HG03095 (cell line): Measurements from ENCODE around the gene TUBB2B.
"Not testable (repeated sequence)": the region's sequence is repeated elsewhere in the genome, so short reads cannot be mapped to it uniquely, and the experiment has no call there.

Source experiments
- ATAC-seq: cut with Tn5 transposase; IDR thresholded peaks from one replicate; pipeline ENCODE4 v1.9.1; 2021; ENCODE audit warnings: moderate library complexity; ENCODE audit not compliant: unreplicated experiment

The TUBB2B gene

DNA sequence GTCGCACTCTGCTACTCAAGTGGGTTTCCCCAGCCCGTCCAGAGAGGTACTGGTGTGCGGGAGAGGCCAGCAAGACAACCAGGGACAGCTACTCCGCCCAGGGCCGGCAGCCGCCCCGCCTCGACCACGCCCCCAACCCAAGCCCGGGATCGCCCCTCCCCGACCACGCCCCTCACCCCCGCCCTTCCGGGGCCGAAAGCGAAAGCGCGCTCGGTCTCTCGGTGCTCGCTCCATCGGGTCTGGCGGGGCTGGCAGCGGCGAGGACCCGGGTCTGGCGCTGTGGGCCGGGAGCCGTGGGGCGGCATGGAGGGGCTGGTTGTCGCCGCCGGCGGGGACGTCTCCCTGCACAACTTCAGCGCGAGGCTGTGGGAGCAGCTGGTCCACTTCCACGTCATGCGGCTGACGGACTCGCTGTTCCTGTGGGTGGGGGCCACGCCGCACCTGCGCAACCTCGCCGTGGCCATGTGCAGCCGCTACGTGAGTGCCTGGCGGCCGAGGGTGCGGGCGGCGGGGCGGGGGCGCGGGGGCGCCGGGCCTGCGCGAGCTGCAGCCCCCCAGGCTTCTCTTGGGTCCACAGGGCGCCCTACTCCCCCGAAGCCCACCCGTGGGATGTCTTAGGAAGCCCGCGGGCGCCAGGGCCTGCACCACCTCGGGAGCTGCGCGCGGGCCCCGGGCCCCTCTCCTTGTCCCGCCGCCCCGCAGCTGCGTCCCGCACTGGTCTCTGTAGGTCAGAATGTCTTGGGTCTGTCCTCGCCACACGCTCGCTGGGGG is 31.5 kb upstream of the TUBB2B start, which contains the start of gene PSMG4:
Gene PSMG4, plus strand, starts transcription at position 228 of the 771 bp plus-strand sequence. Its CDS starts 76 bp downstream, at position 304.
- peak; percentile 63 for ATAC-seq

- no peak for ATAC-seq
Measured at GRCh38 chr6:3258201-3258600, 30.7 kb upstream of the TUBB2B start.

DNA sequence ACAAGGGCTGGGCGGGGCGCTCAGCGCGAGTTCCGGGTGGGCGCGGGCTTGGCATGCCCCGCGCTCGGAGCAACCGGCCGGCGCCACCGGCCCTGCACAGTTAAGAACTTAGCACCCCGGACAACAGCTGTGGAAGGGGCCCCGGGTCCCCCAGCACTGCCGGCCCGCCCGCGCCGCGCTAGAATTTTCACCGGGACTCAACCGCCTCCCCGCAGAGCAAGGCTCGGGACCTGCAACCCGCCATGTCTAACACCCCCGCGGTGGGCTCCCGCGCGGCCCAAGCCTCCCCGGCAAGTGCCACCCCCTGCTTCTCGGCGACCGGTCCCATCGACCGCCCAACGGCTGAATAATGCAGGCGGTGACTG is 26.1 kb upstream of the TUBB2B start:
- ATAC-seq: no peak

GRCh38 chr6:3252861-3253596 is 25.6 kb upstream of the TUBB2B start:
- ATAC-seq: no peak

DNA sequence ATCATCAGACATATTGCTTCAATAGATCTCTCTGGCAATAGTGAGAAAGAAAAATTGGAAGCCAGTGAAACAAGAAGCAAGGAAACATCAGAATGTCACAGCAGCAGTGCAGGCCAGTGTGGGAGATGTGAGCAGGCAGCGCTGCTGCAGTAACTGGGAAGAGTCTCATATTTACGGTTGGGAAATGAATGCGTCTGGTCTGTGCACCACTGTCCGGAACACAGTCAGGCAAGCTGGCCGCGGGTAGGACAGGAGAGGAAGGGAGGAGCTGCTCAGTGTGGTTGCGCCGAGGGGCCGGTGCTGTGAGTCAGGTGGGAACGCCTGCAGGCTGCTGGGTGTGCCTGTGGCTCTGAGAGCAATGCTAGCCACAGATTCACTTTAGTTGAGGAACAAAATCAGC is 24.9 kb upstream of the TUBB2B start:
- ATAC-seq: no peak

DNA sequence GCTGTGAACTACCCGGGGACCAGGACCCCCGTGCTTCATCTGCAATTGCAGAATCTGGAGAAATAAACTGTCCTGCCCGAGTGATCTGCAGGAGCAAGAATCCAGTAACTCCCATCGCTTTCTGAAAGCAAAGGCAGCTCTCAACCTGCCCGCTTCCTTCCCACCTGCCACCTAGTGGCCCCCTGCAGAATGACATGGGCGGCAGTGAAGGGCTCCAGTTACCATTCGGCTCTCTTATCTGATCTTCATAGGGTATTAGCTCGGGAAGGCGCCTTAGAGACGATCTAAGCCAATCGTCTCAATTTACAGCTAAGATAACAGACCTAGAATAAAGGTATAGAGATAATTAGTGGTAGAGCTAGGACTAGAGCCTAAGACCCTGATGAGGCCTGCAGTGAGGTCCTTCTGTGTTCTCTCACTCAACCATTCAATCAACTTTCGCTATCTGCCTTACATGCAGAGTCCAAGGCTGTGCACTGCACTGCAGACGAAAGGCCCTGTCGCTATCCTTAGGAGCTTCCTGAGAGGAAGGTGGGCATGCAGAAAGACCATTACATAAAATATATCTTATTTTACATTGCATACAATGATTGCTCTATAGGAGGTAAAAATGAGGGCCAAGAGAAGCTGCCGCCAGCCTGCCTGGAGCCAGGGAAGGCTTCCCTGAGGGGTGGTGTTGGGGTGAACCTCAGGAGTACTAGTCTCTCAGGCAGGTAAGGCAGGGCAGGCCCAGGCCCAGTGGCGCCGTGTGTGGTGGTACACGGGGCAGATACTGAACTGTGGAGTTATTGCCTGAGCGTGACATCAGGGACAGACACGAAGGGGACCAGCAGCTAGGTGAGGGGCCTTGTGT is 24.2 kb upstream of the TUBB2B start:
- ATAC-seq: peak; percentile 78

DNA sequence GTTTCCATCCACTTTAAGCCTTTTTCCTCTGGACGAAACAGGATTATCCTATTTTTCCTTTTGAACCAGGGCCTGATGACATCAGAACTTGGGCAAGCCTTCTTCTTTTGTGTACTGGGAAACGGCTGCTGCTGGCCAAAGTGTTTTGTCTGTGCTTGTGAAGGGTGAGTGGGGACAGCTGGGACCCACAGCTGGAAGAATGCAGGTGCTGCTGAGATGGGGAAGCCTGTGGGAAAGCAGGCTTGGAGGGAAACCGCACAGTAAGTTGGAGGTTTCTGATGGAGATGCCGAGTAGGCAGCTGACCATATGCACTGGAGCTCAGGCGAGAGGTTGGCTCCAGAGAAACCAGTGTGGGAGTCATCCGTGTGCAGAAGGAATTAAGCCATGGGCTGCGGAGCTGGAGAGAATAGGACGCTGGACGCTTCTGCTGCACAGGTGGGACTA is 22.8 kb upstream of the TUBB2B start:
- no peak for ATAC-seq

DNA sequence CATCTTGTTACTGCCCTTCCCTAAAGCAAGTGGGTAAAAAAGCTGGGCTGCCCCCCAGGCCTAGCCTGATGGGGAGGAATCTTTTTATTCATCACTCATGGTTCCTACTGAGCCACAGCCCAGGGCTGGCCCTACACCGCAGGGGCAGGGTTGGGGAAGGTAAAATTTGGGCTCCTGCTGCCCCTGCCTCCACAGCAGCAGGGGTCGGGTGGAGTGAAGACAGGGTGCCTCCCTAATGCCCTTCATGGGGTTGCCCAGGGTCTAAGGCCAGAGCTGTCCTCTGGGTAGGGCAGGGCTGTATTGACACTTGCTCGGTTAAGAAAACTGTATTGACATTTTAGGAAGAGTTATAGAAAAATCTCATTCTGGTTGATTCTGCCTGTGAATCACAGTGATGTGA is 22.4 kb upstream of the TUBB2B start:
- no peak for ATAC-seq

DNA sequence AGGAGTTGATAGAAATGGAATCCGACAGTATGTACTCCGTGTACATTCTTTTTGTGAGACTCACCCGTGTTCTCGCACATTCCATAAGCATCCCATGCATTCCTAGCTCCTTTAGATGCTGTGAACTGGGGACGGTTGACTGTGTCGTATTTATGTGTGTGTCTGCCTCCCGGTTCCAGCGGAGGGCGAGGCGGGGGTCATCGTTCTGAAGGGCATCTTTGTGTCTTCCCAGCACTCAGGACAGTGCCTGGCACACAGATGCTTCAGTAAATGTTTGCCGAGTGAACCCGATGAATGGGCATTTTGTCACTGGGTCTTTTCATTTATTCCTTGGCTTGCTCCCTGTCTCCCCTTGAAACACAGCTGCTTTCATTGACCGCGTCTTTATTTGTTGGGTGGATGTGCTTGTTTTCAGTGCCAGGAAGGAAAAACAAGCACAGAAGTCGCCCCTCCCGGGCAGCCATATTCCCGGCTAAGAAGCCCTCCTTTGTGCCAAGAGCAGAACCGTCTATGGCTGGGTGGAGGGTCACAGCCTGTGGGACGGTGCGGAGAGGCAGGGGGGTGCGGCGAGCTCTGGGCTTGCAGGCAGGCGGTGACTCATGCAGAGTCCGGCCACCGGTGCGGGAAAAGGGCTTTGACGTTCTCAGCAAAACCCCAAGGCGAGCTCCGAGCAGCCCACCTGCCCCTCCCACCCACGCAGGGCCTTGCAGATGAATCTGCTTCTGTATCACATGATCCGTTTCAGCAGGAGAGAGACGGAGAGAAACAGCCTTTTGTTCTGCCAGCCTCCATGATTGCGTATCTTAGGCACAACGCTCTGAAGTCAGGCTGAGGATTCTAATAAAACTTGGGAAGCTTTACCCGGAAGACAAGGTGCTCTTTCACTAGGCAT is 20.0 kb upstream of the TUBB2B start:
- no peak for ATAC-seq

- ATAC-seq: no peak
Measured at GRCh38 chr6:3245216-3245615, 17.8 kb upstream of the TUBB2B start.

DNA sequence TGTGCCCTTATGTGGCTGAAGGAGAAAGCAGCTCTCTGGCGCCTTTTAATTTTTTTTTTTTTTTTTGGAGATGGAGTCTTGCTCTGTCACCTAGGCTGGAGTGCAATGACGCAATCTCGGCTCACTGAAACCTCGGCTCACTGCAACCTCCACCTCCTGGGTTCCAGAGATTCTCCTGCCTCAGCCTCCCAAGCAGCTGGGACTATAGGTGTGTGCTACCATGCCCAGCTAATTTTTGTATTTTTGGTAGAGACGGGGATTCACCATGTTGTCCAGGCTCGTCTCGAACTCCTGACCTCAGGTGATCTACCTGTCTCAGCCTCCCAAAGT is 17.3 kb upstream of the TUBB2B start:
- not testable (repeated sequence) for ATAC-seq

- ATAC-seq: no peak
Measured at GRCh38 chr6:3244003-3244831, 16.8 kb upstream of the TUBB2B start.

- no peak for ATAC-seq
Measured at GRCh38 chr6:3242768-3243167, 15.3 kb upstream of the TUBB2B start.

DNA sequence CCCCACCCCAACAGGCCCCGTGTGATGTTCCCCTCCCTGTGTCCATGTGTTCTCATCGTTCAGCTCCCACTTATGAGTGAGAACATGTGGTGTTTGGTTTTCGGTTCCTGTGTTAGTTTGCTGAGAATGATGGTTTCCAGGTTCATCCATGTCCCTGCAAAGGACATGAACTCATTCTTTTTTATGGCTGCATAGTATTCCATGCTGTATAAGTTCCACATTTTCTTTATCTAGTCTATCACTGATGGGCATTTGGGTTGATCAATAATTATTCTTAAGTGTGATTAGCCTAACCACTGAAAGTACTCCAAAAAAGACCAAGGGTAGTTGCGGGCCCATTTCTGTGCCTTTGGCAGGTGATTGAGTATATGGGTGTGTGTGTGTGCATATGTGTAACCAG is 14.3 kb upstream of the TUBB2B start:
- ATAC-seq: not testable (repeated sequence)

DNA sequence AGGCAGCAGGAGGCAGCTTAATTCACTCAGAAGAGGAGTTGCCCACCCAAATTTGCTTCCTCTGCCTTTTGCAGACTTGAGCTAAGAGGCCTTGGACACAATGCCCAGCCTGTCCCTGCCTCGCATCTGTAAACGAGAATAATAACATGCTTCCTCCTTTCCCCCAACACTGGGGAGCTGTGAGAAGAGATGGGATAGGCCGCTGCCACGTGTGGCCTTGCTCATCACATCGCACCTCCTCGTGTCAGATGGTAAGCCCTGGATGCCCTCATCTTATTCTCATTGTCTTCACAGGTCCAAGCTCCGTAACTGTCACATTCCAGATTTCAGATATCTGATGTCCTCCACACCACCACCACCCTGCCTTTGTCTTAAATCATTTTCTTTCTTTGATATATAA is 13.1 kb upstream of the TUBB2B start:
- ATAC-seq: no peak

DNA sequence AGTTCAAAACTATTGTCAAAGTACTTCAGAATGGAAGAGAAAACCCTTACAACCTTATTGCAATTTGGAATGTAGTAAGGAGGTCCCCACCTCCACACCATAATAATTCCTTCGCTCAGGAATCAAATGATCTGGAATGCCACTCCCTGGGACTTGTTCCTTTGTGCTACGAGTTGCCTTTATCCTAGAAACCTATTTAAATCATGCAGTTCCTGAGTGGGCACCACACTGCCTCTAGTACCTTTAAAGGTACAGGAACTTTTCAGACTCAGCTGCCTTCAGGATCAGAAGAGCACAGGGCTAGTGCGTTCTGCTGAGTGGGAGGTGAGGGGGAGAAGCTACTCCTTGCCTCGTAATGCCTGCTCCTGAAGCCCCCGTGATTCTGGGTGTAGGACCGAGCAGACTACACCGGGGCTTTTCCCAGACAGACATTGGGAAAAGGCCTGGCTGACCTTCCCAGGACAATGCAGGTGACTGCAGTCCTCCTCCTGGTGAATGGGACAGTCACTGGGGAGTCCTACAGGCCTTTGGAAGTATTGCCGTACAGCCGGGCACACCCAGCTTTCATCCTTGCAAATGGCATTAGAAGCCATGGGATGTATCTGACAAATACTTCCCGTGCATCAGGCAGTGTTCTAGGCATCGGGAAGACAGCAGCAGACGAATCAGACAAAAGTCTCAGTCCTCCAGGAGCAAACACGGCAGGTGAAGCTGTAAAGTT is 11.8 kb upstream of the TUBB2B start:
- ATAC-seq: no peak

DNA sequence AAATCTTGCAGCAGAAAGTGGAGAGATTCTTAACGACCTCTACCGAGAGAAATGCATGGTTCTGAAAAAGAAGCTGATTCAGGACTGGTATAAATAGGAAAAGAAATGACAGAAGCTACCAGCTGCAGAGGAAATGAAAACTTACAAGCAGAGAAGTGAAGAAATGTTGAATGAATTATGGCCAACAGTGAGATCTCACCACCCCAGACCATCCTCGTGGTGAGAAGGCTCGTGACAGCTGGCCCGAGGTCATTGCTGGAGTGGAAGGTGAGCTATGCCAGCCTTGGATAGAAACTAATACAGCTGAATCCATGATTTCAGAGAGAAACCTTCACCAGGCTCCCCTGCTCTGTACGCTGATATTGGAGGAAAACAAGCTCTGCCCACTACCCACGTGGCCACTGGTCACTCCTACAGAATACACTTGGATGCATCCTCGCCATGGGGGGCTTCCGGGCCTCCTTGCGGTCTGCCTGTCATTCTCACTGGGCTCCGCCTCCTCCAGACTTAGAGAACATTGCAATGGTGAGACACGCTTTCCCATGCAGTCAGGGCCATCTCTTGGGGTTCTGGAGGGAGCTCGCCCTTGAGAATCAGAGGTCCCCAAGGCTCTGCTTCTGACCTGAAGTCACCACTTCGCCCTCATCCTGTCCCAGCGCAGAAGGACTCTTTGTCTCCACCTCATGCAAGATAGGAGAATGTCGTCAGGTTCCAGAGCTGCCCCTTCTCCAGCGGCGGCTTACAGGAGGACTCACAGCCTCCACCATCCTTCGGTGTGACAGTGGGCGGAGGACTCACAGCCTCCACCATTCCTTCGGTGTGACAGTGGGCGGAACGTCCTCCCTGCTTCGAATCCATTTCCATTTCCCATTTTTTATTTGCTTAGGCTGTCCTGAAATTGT is 10.6 kb upstream of the TUBB2B start:
- ATAC-seq: no peak

GRCh38 chr6:3236005-3236404 is 8.6 kb upstream of the TUBB2B start:
- no peak for ATAC-seq
